Trophoblast cell (in vitro differentiated cells and primary cell): ENCODE data around the gene FUNDC2.

Source experiments
- DNase-seq, 2 donors: peaks; one replicate each; pipeline ENCODE4 v3.0.0-alpha.2; 2016
- H2AFZ ChIP-seq: 2 replicates; pipeline ENCODE4 v1.6.1; 2013; ENCODE audit warnings: low read length, moderate library complexity, mild to moderate bottlenecking; ENCODE audit not compliant: insufficient read depth, poor library complexity
- H2AK5ac ChIP-seq: 2 replicates; pipeline ENCODE4 v1.6.1; 2013; ENCODE audit warnings: mild to moderate bottlenecking, low read length
- H2BK120ac ChIP-seq: 2 replicates; pipeline ENCODE4 v1.6.1; 2013; ENCODE audit warnings: low read length, mild to moderate bottlenecking, moderate library complexity; ENCODE audit not compliant: insufficient read depth, poor library complexity
- H2BK12ac ChIP-seq: 2 replicates; pipeline ENCODE4 v1.6.1; 2013; ENCODE audit warnings: mild to moderate bottlenecking, low read length, moderate library complexity
- H2BK5ac ChIP-seq: 2 replicates; pipeline ENCODE4 v1.6.1; 2013; ENCODE audit warnings: low read length, low read depth, moderate library complexity, mild to moderate bottlenecking; ENCODE audit not compliant: poor library complexity
- H3K14ac ChIP-seq: 2 replicates; pipeline ENCODE4 v1.6.1; 2013; ENCODE audit warnings: mild to moderate bottlenecking, low read length
- H3K18ac ChIP-seq: 2 replicates; pipeline ENCODE4 v1.6.1; 2013; ENCODE audit warnings: mild to moderate bottlenecking, low read length
- H3K23ac ChIP-seq: 2 replicates; pipeline ENCODE4 v1.6.1; 2013; ENCODE audit warnings: low read length
- H3K27ac ChIP-seq: 2 replicates; pipeline ENCODE4 v1.5.1; 2013; ENCODE audit warnings: low read depth, mild to moderate bottlenecking, inconsistent platforms, low read length, moderate library complexity
- H3K27me3 ChIP-seq: 2 replicates; pipeline ENCODE4 v1.6.1; 2013; ENCODE audit warnings: inconsistent platforms, mild to moderate bottlenecking, low read length, moderate library complexity; ENCODE audit not compliant: insufficient read depth
- H3K36me3 ChIP-seq, 2 experiments: 1 replicate in 1 of 2; 2 replicates in 1 of 2; pipeline ENCODE4 v1.6.1; 2013; ENCODE audit warnings: low read length in 2 of 2, mild to moderate bottlenecking in 2 of 2, moderate library complexity in 1 of 2; ENCODE audit not compliant: insufficient read depth in 2 of 2, control insufficient read depth in 1 of 2
- H3K4ac ChIP-seq: 2 replicates; pipeline ENCODE4 v1.6.1; 2013; ENCODE audit warnings: low read depth, mild to moderate bottlenecking, low read length, moderate library complexity
- H3K4me1 ChIP-seq, 2 experiments: 1 replicate in 1 of 2; 2 replicates in 1 of 2; pipeline ENCODE4 v1.6.1; 2013; ENCODE audit warnings: low read length in 2 of 2, mild to moderate bottlenecking in 2 of 2, moderate library complexity in 1 of 2; ENCODE audit not compliant: insufficient read depth in 2 of 2, control insufficient read depth in 1 of 2
- H3K4me2 ChIP-seq: 2 replicates; pipeline ENCODE4 v1.6.1; 2013; ENCODE audit warnings: inconsistent platforms, mild to moderate bottlenecking, low read length, moderate library complexity
- H3K4me3 ChIP-seq: 2 replicates; pipeline ENCODE4 v1.5.1; 2013; ENCODE audit warnings: mild to moderate bottlenecking, low read depth, low read length, inconsistent platforms
- H3K79me1 ChIP-seq: one replicate; pipeline ENCODE4 v1.6.1; 2013; ENCODE audit warnings: low read length
- H3K79me2 ChIP-seq: 2 replicates; pipeline ENCODE4 v1.6.1; 2013; ENCODE audit warnings: low read length, mild to moderate bottlenecking; ENCODE audit not compliant: control insufficient read depth, insufficient read depth, poor library complexity
- H3K9ac ChIP-seq: 2 replicates; pipeline ENCODE4 v1.6.1; 2013; ENCODE audit warnings: mild to moderate bottlenecking, low read length
- H3K9me3 ChIP-seq: 2 replicates; pipeline ENCODE4 v1.6.1; 2013; ENCODE audit warnings: low read depth, mild to moderate bottlenecking, control low read depth, inconsistent platforms, low read length; ENCODE audit not compliant: insufficient read depth
- H4K12ac ChIP-seq: 2 replicates; pipeline ENCODE4 v1.6.1; 2013; ENCODE audit warnings: low read depth, mild to moderate bottlenecking, low read length, moderate library complexity
- H4K8ac ChIP-seq: 2 replicates; pipeline ENCODE4 v1.6.1; 2013; ENCODE audit warnings: low read depth, mild to moderate bottlenecking, low read length, moderate library complexity
- H4K91ac ChIP-seq: one replicate; pipeline ENCODE4 v1.6.1; 2013; ENCODE audit warnings: low read depth, mild to moderate bottlenecking, low read length, moderate library complexity
- WGBS: extraction: QIAGEN DNeasy Blood & Tissue Kit; methylation state at CpG from one replicate; pipeline ENCODE4 v1.1.7; 2013; ENCODE audit warnings: missing lambda C conversion rate; ENCODE audit not compliant: insufficient read length, insufficient coverage; ENCODE audit errors: extremely low coverage; 5-methylcytosine and 5-hydroxymethylcytosine counted together

Gene FUNDC2

DNA sequence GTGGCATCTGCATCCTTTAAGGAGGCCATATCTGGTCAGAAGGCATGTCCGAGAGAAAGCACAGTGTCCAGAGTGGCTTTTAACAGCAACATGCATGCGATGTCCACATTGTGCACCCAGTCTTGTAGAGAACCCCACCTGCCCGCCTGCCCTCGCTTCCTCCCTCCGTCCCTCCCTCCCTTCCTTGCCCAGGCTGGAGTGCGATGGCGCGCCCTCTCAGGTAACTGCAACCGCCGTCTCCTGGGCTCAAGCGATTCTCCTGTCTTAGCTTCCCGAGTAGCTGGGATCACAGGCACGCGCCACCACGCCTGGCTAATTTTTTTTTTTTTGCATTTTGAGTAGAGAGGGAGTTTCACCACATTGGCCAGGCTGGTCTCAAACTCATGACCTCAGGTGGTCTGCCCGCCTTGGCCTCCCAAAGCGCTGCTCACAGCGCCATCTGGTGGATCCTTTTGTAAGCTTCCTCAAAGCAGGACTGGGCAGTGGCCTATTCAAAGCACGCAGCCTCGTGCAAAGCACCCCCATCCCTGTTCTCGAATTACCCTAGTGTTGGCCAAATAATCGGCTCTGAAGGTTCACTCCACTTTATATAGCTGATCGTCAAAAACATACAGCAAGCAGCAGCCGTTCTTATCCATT is 59.7 kb downstream of the FUNDC2 start:
- Histone ChIP-seq H2BK12ac (no peak overlapping the region), H4K8ac (no peak overlapping the region), H4K12ac (no peak overlapping the region), H3K27ac (no peak overlapping the region), H3K4me1 (no peaks in the 10 kb centered on the region), H3K79me2 (no peaks in the 10 kb centered on the region), H3K23ac (no peak overlapping the region), H3K4me2 (no peak overlapping the region), H3K9ac (no peak overlapping the region), H2AK5ac (no peak overlapping the region), H2BK120ac (no peak overlapping the region), H3K4me3 (no peak overlapping the region), H3K9me3 (no peaks in the 10 kb centered on the region), H3K79me1 (no peaks in the 10 kb centered on the region), H3K4ac (no peak overlapping the region), H3K27me3 (no peaks in the 10 kb centered on the region), H3K36me3 (peaks cover 11% of the 10 kb centered on the region in 2 experiments), H3K14ac (no peak overlapping the region), H2BK5ac (no peak overlapping the region), H2AFZ (no peak overlapping the region), H3K18ac (no peak overlapping the region), H4K91ac (no peak overlapping the region)
- peak in 1 of 2 donors; percentile 64 for DNase-seq
- no CpG with 5 or more reads among the region's 24 CpGs for WGBS

DNA sequence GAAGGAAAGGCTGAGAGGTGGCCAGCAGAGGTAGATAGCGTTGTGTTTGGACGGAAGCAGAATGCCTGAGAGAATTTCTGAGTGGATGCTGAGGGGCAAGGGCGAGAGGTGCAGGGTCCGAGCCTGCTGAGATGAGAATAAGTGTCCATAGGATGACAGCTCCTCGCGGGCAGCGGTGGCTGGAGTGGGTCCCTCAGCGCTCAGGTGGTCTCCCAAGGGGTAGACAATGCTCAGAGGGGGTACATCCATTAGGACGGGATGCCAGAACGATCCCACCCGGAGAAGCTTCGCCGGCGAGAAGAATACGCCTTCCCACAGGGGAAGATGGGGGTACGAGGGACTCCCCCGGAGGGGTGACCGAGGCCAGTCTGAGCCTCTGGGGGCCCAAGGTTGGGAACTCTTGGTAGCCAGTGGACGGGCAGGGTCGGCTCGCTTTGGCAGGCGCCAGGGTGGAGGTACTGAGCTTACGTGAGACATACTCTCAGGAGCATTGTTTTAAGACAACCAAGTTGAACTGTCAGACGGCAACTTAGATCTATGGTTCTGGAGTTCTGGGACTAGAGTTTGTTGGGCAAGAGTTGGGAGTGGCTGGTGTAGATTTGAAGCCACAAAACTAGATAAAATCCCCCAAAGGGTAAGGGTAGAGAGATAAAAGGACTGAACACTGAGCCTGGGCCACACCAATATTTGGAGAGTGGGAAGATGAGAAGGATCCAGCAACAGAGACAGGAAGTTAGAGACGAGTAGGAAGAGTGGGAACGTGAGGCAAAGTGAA is 60.5 kb downstream of the FUNDC2 start:
- no peak overlapping the region for H2BK5ac ChIP-seq
- H3K4me2 ChIP-seq: no peak overlapping the region
- H3K9me3 ChIP-seq: no peaks in the 10 kb centered on the region
- H2AK5ac ChIP-seq: no peak overlapping the region
- no peak overlapping the region for H3K18ac ChIP-seq
- H3K9ac ChIP-seq: no peak overlapping the region
- no peak for DNase-seq
- H3K23ac ChIP-seq: no peak overlapping the region
- no CpG with 5 or more reads among the region's 26 CpGs for WGBS
- no peak overlapping the region for H2BK12ac ChIP-seq
- no peaks in the 10 kb centered on the region for H3K79me2 ChIP-seq
- H3K36me3 ChIP-seq: peaks cover 11% of the 10 kb centered on the region in 2 experiments
- H3K4ac ChIP-seq: no peak overlapping the region
- no peak overlapping the region for H3K14ac ChIP-seq
- H3K79me1 ChIP-seq: no peaks in the 10 kb centered on the region
- H4K91ac ChIP-seq: no peak overlapping the region
- no peak overlapping the region for H3K4me3 ChIP-seq
- H2BK120ac ChIP-seq: no peak overlapping the region
- no peaks in the 10 kb centered on the region for H3K4me1 ChIP-seq
- no peak overlapping the region for H2AFZ ChIP-seq
- H3K27ac ChIP-seq: no peak overlapping the region
- H3K27me3 ChIP-seq: no peaks in the 10 kb centered on the region
- H4K8ac ChIP-seq: no peak overlapping the region
- no peak overlapping the region for H4K12ac ChIP-seq

DNA sequence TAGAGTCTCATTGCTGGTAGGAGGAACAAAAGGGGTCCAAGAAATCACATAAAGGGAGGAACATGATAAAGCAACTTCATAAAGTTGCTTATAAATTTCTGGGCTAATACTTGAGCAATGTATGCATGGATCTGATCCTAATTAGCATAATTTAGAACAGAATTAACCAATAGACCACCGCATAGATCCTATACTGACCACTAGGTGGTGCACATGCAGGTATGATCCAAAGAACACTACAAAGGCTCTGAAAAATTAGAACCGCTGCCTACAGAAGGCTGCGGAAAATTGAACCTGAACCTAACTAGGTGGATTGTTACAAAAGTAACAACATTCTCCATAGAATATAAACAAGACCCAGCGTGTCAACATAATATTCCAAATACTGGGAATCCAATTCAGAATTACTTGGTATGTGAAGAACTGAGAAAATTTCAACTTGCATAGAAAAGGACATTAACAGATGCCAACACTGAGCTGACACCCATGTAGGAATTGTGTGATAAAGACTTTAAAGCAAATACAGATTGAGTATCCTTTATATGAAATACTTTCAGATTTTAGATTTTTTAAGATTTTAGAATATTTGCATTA is 67.9 kb downstream of the FUNDC2 start:
- DNase-seq: peak in 1 of 2 donors; percentile 55
- no peak overlapping the region for H4K8ac ChIP-seq
- H3K14ac ChIP-seq: no peak overlapping the region
- H3K36me3 ChIP-seq: peaks cover 0 to under 1% of the 10 kb centered on the region in 2 experiments
- no peak overlapping the region for H2BK5ac ChIP-seq
- no peak overlapping the region for H2AFZ ChIP-seq
- no peak overlapping the region for H2BK12ac ChIP-seq
- H3K4ac ChIP-seq: no peak overlapping the region
- no peak overlapping the region for H3K23ac ChIP-seq
- H3K27ac ChIP-seq: no peak overlapping the region
- H2BK120ac ChIP-seq: no peak overlapping the region
- no peak overlapping the region for H3K4me3 ChIP-seq
- H3K9ac ChIP-seq: no peak overlapping the region
- H3K4me1 ChIP-seq: no peaks in the 10 kb centered on the region
- WGBS: no CpG with 5 or more reads among the region's 4 CpGs
- no peak overlapping the region for H2AK5ac ChIP-seq
- no peaks in the 10 kb centered on the region for H3K79me2 ChIP-seq
- no peak overlapping the region for H3K18ac ChIP-seq
- no peak overlapping the region for H4K12ac ChIP-seq
- no peaks in the 10 kb centered on the region for H3K79me1 ChIP-seq
- H3K27me3 ChIP-seq: no peaks in the 10 kb centered on the region
- no peaks in the 10 kb centered on the region for H3K9me3 ChIP-seq
- no peak overlapping the region for H4K91ac ChIP-seq
- no peak overlapping the region for H3K4me2 ChIP-seq

DNA sequence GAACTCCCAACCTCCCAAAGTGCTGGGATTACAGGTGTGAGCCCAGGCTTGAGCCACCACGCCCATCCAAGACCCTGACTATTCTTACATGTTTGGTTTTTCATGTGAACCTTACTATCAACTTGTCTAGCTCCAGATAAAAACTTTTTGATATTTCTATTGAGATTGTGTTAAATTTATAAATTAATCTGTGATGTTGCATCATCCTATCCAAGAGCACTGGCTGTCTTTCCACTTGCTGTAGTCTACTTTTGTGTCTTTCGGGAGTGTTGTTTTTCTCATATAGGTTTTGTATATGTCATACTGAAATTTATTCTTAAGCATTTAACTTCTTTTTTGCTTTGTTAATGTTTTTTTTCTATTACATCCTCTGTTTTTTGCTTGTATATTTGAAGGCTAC is 79.3 kb downstream of the FUNDC2 start:
- Histone ChIP-seq H3K36me3 (no peaks in the 10 kb centered on the region), H3K23ac (no peak overlapping the region), H3K4ac (no peak overlapping the region), H3K27ac (no peak overlapping the region), H2BK120ac (no peak overlapping the region), H4K12ac (no peak overlapping the region), H3K4me2 (no peak overlapping the region), H3K4me3 (no peak overlapping the region), H3K79me1 (no peaks in the 10 kb centered on the region), H4K8ac (no peak overlapping the region), H3K9ac (no peak overlapping the region), H3K14ac (no peak overlapping the region), H2BK5ac (no peak overlapping the region), H3K9me3 (no peaks in the 10 kb centered on the region), H3K27me3 (no peaks in the 10 kb centered on the region), H3K18ac (no peak overlapping the region), H3K79me2 (no peaks in the 10 kb centered on the region), H3K4me1 (no peaks in the 10 kb centered on the region), H2BK12ac (no peak overlapping the region), H4K91ac (no peak overlapping the region), H2AK5ac (no peak overlapping the region), H2AFZ (no peak overlapping the region)
- DNase-seq: no peak
- no CpG with 5 or more reads among the region's 2 CpGs for WGBS
